Epithelial cell of esophagus (primary cell): Measurements from ENCODE around the gene SUMO2.

Experiments
- DNase-seq: peaks from one replicate; pipeline ENCODE4 v3.0.0; 2010; ENCODE audit warnings: low read depth
- H3K4me3 ChIP-seq: 2 replicates; pipeline ENCODE4 v1.5.1; 2011; ENCODE audit warnings: mild to moderate bottlenecking, low read length, control low read depth
- CTCF ChIP-seq: IDR thresholded peaks from 2 replicates; pipeline ENCODE4 v1.5.1; 2011; ENCODE audit warnings: low read depth, mild to moderate bottlenecking, low read length, control low read depth, inconsistent platforms; ENCODE audit not compliant: insufficient read depth; ENCODE audit errors: missing control alignments

SUMO2 gene

GRCh38 chr17:75205037-75205792 lies 22.5 kb upstream of the SUMO2 start, which contains the start of gene NUP85:
TSS of gene NUP85 (plus strand) at chr17:75205679. CDS start at chr17:75205762, 83 bp downstream.
- TF ChIP-seq CTCF: no peak
- peak within 1 kb of the TSS; percentile 99 for H3K4me3 ChIP-seq
- DNase-seq: peak; percentile 94

GRCh38 chr17:75199886-75200618 lies 17.3 kb upstream of the SUMO2 start:
- H3K4me3 ChIP-seq: no peak overlapping the region
- no peak for TF ChIP-seq CTCF
- no peak for DNase-seq

GRCh38 chr17:75194879-75195278 lies 12.1 kb upstream of the SUMO2 start:
- no peak for DNase-seq
- no peak for TF ChIP-seq CTCF
- H3K4me3 ChIP-seq: no peak overlapping the region

- no peak for TF ChIP-seq CTCF
- DNase-seq: no peak
- H3K4me3 ChIP-seq: no peak overlapping the region
Observed at GRCh38 chr17:75191584-75191983, 8.8 kb upstream of the SUMO2 start.

- H3K4me3 ChIP-seq: no peak overlapping the region
- DNase-seq: no peak
- no peak for TF ChIP-seq CTCF
Observed at GRCh38 chr17:75188614-75189013, 5.9 kb upstream of the SUMO2 start.

- H3K4me3 ChIP-seq: no peak overlapping the region
- DNase-seq: no peak
- TF ChIP-seq CTCF: no peak
Observed at GRCh38 chr17:75183999-75184884, 1.5 kb upstream of the SUMO2 start.
